Activated CD8-positive, alpha-beta T cell treated with anti-CD3 and anti-CD28 coated beads, Interleukin-2, amount 10 ng/mL, durations not matched to agents 7 days and 5 days (primary cell): ENCODE results near the gene CHRDL1. TPM values are rescaled to one million over a fixed set of nuclear protein-coding genes. Genes with fewer than 3 reads are reported as not detected.
"Not testable (repeated sequence)": the region's sequence is repeated elsewhere in the genome, so short reads cannot be mapped to it uniquely, and the experiment has no call there.

Experiments used
- ATAC-seq: fragments of 150-1000 bp; cut with Tn5 transposase; one replicate; pipeline ENCODE4 v1.10.0; 2021; ENCODE audit warnings: moderate library complexity
- CTCF ChIA-PET: fragments of 350-600 bp; sonication (Branson Sonifier 250); formaldehyde crosslinking; loops from one replicate; lab custom pipeline; 2021; ENCODE audit warnings: antibody characterized with exemption; lab: Charles Lee
- POLR2A ChIA-PET: fragments of 350-600 bp; sonication (Branson Sonifier 250); formaldehyde crosslinking; loops from one replicate; lab custom pipeline; 2021; ENCODE audit warnings: antibody characterized with exemption; lab: Charles Lee
- DNase-seq: peaks from one replicate; pipeline ENCODE4 v3.0.0-alpha.2; 2020
- H3K27ac Mint-ChIP-seq: one replicate; pipeline ENCODE4 v1.8.0; 2021; ENCODE audit warnings: mild to moderate bottlenecking, mixed read lengths
- H3K27me3 Mint-ChIP-seq: one replicate; pipeline ENCODE4 v1.8.0; 2021; ENCODE audit warnings: low read depth, mixed read lengths
- H3K36me3 Mint-ChIP-seq: one replicate; pipeline ENCODE4 v1.8.0; 2021; ENCODE audit warnings: low read depth, mixed read lengths
- H3K4me1 Mint-ChIP-seq: one replicate; pipeline ENCODE4 v1.8.0; 2021; ENCODE audit warnings: low read depth, mixed read lengths
- H3K4me3 Mint-ChIP-seq: one replicate; pipeline ENCODE4 v1.8.0; 2021; ENCODE audit warnings: mild to moderate bottlenecking, mixed read lengths
- H3K9me3 Mint-ChIP-seq: one replicate; pipeline ENCODE4 v1.8.0; 2022; ENCODE audit warnings: mixed read lengths; ENCODE audit not compliant: insufficient read depth
- total RNA-seq, 2 experiments: library from RNA; stranded (reverse); gene quantifications; one replicate each; pipeline ENCODE4 v1.2.3, GENCODE V29; 2021

CHRDL1 gene, protein sequence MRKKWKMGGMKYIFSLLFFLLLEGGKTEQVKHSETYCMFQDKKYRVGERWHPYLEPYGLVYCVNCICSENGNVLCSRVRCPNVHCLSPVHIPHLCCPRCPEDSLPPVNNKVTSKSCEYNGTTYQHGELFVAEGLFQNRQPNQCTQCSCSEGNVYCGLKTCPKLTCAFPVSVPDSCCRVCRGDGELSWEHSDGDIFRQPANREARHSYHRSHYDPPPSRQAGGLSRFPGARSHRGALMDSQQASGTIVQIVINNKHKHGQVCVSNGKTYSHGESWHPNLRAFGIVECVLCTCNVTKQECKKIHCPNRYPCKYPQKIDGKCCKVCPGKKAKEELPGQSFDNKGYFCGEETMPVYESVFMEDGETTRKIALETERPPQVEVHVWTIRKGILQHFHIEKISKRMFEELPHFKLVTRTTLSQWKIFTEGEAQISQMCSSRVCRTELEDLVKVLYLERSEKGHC
- total RNA-seq, result not detected

DNA sequence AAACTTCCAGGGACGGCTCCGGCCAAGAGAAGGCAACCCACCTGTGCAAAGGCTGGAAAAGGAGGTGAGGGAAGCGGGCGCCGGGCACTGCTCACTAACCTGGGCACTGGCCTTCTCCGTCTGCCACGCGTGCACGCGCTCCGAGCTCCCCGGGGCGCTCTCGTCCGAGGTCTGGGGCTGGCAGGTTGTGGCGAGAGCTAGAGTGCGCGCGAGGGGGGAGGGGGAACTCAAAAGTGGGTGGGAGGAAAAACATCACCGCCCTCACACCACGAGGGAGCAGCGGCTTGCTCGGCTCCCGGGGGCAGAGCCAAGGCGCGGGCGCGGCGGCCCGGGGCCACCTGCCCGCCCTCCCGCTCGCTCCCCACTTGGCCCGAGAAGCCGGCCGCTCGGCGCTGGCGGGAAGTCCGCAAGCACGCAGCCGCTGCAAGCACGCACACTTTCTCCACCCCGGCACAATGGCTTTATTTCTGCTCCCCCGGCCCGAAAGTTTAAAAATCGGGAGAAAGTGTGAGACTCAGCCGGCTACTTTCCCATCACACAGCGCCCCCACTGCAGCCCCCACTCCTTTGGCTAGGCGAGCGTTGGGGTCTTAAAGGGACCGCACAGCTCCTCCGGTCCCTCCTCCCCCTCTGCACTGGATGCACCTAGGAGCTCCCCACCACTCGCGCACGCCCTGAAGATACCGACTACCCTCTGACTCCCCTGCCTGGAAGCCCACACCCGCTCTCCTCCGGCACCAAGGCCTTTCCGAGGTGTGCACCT lies at the start of gene CHRDL1:
Gene CHRDL1, minus strand, starts transcription at position 173 of the 762 bp plus-strand sequence. CDS start 3,636 bp downstream, outside the sequence.
- H3K9me3 Mint-ChIP-seq, result no peaks in the 10 kb centered on the region
- DNase-seq, result peak; percentile 20
- H3K4me1 Mint-ChIP-seq, result no peaks in the 10 kb centered on the region
- ChIA-PET POLR2A (no interaction called here), CTCF (no interaction called here)
- peaks cover 9% of the 10 kb centered on the region for H3K27me3 Mint-ChIP-seq
- H3K27ac Mint-ChIP-seq, result no peak within 1 kb of the TSS
- peak; percentile 30 for ATAC-seq
- no peaks in the 10 kb centered on the region for H3K36me3 Mint-ChIP-seq
- H3K4me3 Mint-ChIP-seq, result peak within 1 kb of the TSS; percentile 34

DNA sequence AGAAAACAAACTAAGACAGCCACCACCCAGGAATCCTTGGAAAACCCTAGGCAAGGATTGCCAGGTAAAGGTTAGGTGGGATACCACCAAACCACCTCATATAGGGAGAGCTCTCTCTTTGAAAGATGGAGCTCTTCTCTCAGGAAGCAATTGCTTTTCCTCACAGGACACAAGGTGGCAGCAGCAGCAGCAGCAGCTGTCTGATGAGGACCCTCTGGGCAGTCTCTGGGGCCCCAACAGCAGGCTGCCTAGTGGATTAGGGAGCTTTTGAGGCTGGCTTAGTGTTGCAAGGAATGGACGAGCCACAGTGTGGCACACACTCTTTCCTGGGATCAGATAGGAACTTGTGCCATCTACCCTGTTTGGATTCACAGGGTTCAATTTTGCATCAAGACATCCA lies 41.4 kb upstream of the CHRDL1 start:
- Mint-ChIP-seq H3K4me3 (no peak overlapping the region), H3K27ac (no peak overlapping the region), H3K9me3 (no peaks in the 10 kb centered on the region), H3K36me3 (no peaks in the 10 kb centered on the region), H3K27me3 (peaks cover 3% of the 10 kb centered on the region), H3K4me1 (no peaks in the 10 kb centered on the region)
- no peak for ATAC-seq
- CTCF ChIA-PET, result interaction anchor here (1.0 kb wide), 1 partner anchor 10 kb away, joined by 4 read pairs; no protein-coding TSS in a partner anchor
- POLR2A ChIA-PET, result no interaction called here
- no peak for DNase-seq

DNA sequence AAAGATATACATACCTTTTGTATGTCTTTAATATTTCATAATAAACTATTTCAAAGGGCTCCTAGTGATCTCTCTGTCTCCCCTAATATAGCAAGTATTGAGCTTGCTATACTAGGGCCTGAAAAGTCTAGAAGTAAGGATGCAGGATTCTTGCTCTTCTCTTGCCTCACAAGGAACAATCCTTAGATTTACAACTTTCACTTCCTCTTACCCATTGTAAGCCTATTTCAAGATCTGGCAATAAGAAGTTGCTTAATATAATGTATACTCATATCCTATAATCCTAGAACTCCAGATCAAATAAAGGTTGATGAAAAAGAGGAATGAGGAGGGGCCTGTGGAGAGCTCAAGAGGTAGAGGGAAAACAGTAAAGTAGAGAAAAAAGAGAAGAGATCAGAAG lies 40.8 kb upstream of the CHRDL1 start:
- Mint-ChIP-seq H3K4me1 (no peaks in the 10 kb centered on the region), H3K4me3 (no peak overlapping the region), H3K27ac (no peak overlapping the region), H3K36me3 (no peaks in the 10 kb centered on the region), H3K9me3 (no peaks in the 10 kb centered on the region), H3K27me3 (peaks cover 3% of the 10 kb centered on the region)
- DNase-seq (no peak), ATAC-seq (no peak)
- CTCF ChIA-PET, result no interaction called here
- POLR2A ChIA-PET, result interaction anchor here (0.7 kb wide), 1 partner anchor 28 kb away, joined by 3 read pairs; no protein-coding TSS in a partner anchor

DNA sequence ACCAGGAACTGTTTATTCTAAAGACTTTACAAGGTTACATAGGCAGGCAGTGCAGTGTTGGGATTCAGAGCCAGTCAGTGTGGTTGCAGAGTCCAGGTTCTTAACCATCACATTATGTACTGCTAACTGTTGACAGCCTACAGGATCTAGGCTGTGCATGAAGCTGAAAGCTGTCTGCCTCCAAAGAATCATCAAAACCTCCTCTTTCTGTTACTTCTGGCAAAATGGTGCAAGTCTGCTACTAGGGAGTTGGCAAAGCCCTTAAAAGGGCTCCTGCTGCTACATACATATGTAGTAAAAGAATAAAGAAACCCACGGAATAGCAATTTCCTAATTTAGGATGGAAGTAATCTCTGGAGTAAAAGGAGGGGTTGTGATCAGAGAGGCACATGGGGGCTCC lies 40.4 kb upstream of the CHRDL1 start:
- no peak overlapping the region for H3K27ac Mint-ChIP-seq
- ChIA-PET POLR2A (interaction anchor here (0.7 kb wide), 1 partner anchor 28 kb away, joined by 3 read pairs; no protein-coding TSS in a partner anchor), CTCF (no interaction called here)

DNA sequence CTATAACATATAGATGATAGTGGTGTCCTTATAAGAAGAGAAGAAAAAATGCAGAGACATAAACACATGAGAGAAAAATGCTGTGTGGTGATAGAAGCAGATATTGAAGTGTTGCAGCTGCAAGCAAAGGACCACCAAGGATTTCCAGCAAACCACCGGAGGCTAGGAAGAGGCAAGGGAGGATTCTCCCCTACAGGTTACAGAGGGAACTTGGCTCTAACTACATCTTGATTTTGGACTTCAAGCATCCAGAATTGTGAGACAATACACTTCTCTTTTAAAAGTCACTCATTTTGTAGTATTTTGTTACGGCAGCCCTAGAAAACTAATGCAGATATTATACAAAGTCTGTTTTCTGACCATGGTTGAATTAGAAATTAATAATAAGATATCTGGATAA lies 30.4 kb upstream of the CHRDL1 start:
- no peaks in the 10 kb centered on the region for H3K27me3 Mint-ChIP-seq
- DNase-seq, result no peak
- no peaks in the 10 kb centered on the region for H3K4me1 Mint-ChIP-seq
- POLR2A ChIA-PET, result no interaction called here
- no peak for ATAC-seq
- no peaks in the 10 kb centered on the region for H3K9me3 Mint-ChIP-seq
- CTCF ChIA-PET, result no interaction called here
- no peaks in the 10 kb centered on the region for H3K36me3 Mint-ChIP-seq
- H3K27ac Mint-ChIP-seq, result no peak overlapping the region
- no peak overlapping the region for H3K4me3 Mint-ChIP-seq

More for the DNA sequence above, 40.4 kb upstream of the CHRDL1 start:
- ATAC-seq (no peak), DNase-seq (no peak)
- Mint-ChIP-seq H3K4me1 (no peaks in the 10 kb centered on the region), H3K27me3 (peaks cover 3% of the 10 kb centered on the region), H3K4me3 (no peak overlapping the region), H3K36me3 (no peaks in the 10 kb centered on the region), H3K9me3 (no peaks in the 10 kb centered on the region)

DNA sequence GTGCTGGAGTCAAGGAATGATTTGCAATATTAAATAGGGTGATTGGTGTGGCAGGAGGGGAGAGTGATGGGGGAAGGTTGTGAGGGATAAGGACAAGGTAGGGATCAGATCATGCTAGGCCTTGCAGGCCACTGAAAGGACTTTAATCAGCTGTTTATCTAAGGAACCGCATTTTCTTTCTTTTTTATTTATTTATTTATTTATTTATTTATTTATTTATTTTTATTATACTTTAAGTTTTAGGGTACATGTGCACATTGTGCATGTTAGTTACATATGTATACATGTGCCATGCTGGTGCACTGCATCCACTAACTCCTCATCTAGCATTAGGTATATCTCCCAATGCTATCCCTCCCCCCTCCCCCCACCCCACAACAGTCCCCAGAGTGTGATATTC lies 20.9 kb upstream of the CHRDL1 start:
- H3K27me3 Mint-ChIP-seq, ATAC-seq, POLR2A ChIA-PET, CTCF ChIA-PET, H3K27ac Mint-ChIP-seq, H3K4me3 Mint-ChIP-seq, H3K4me1 Mint-ChIP-seq, H3K9me3 Mint-ChIP-seq, H3K36me3 Mint-ChIP-seq, DNase-seq: not testable (repeated sequence)

DNA sequence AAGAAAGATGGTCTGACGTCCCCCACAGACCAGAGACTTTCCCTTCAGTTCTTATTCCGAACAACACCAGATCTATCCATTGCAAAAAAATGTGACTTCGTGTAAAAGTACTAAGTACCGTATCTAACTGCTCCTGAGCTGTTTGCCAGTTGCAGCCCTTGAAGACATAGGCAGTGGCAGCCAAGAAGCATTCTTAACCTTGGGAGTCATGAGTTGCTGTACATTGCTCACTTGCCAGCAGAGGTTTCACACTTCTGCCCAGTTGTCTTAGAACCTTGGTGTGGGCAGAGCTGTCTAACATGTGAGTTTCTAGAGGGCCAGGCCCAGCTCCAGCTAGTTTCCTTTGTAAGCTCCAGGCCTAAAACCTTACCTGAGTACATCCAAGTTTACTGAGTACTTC lies 10.5 kb upstream of the CHRDL1 start:
- H3K4me3 Mint-ChIP-seq, result no peak overlapping the region
- no peak for DNase-seq
- H3K9me3 Mint-ChIP-seq, result no peaks in the 10 kb centered on the region
- ATAC-seq, result no peak
- no peaks in the 10 kb centered on the region for H3K36me3 Mint-ChIP-seq
- H3K27me3 Mint-ChIP-seq, result no peaks in the 10 kb centered on the region
- POLR2A ChIA-PET, result no interaction called here
- no peak overlapping the region for H3K27ac Mint-ChIP-seq
- CTCF ChIA-PET, result no interaction called here
- H3K4me1 Mint-ChIP-seq, result no peaks in the 10 kb centered on the region

DNA sequence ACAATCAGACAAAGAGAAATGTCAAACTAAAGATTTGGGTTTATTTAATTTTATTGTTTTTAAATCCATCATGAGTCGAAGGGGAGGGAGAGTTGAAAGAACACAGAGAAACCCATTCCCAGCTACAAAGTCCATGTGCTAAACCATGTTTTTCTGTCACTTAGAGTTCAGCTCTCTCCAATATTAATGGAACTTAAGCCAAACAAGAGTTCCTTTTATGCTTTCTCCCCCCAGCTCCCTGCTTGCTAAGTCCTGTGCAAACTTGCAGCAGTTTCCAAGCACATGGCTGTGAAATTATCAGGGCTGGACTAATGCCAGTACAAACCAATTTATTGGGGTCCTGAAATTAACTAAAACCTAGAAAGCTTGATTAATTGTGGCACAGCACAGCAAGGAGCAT lies 9.7 kb upstream of the CHRDL1 start:
- CTCF ChIA-PET, result no interaction called here
- DNase-seq (no peak), ATAC-seq (no peak)
- Mint-ChIP-seq H3K36me3 (no peaks in the 10 kb centered on the region), H3K9me3 (no peaks in the 10 kb centered on the region), H3K4me1 (no peaks in the 10 kb centered on the region), H3K27ac (no peak overlapping the region), H3K27me3 (no peaks in the 10 kb centered on the region), H3K4me3 (no peak overlapping the region)
- POLR2A ChIA-PET, result no interaction called here

DNA sequence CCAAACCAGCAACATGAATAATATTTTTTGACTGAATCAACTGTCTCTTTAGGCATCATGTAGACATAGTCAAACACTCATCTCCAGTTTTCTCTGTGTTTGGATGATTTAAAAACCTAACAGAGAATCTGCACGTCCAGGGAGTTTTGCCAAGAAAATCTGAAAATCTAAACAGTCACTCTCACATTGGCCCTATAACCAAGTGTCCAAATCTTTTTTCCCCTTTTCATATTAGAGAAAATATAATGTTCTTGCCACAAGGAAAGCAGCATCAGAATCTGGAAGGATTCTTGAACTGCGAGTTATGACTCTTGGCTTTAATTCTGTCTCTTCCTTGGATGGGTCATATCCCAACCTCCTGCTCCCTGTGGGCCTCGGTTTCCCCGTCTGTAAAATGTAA lies 8.8 kb upstream of the CHRDL1 start:
- Mint-ChIP-seq H3K4me1 (no peaks in the 10 kb centered on the region), H3K27ac (no peak overlapping the region), H3K36me3 (no peaks in the 10 kb centered on the region), H3K9me3 (no peaks in the 10 kb centered on the region), H3K27me3 (no peaks in the 10 kb centered on the region), H3K4me3 (no peak overlapping the region)
- POLR2A ChIA-PET, result no interaction called here
- DNase-seq (no peak), ATAC-seq (no peak)
- CTCF ChIA-PET, result no interaction called here

DNA sequence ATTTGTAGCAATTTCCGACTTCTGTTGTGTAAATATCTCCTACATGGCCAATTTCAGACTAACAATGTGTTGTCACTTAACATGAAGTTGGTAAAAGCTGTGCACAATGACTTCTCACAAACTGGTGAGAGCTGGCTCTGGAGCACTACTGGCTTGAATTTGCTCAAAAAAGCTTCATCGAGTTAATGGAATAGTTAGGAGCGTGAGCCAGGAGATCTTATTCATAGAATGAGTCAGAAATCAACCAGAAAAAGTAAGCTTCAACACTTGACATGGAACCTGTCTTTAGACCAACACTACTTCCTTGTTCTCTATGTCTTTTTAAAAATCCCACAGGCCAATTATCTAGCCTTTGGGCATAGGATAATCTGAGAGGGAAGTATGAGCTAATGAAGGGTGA lies 7.9 kb upstream of the CHRDL1 start:
- Mint-ChIP-seq H3K4me3 (no peak overlapping the region), H3K27ac (no peak overlapping the region)

DNA sequence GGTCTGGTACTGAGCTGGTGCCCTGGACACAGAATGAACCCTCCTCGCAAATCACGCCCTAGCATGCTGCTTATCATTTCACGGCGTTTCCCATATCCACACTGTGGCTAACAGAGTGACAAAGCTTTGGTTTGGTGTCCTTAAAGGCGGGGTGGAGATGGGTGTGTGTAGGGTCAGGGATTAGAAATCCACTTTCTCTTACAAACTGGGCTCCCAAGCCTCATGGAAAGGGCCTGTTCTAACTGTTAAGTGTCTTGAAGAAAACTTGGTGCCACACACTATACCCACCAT lies 735 bp upstream of the CHRDL1 start:
- POLR2A ChIA-PET, result no interaction called here

More for the DNA sequence above, 7.9 kb upstream of the CHRDL1 start:
- ChIA-PET POLR2A (no interaction called here), CTCF (no interaction called here)
- Mint-ChIP-seq H3K27me3 (peaks cover under 1% of the 10 kb centered on the region), H3K9me3 (no peaks in the 10 kb centered on the region), H3K36me3 (no peaks in the 10 kb centered on the region), H3K4me1 (no peaks in the 10 kb centered on the region)
- ATAC-seq (no peak), DNase-seq (no peak)

DNA sequence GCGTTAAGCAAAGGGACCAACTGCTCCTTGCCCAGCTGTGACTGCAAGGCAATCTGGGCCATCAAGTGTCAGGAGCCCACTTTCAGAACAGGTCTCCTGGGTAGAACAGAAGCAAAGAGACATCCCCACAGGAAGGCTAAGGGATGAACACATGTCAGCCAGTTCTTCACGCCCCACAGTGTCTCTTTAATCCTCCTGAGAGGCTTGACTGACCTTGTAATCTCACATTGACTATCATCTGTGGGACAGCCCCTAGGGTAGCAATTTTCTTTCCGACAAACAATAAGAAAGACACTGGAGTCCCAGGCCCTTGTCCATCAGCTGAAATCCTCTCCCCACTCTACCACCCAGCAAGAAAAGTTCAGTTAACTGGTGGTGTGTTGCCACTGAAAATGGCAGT lies 1.0 kb downstream of the CHRDL1 start:
- no peaks in the 10 kb centered on the region for H3K36me3 Mint-ChIP-seq
- no peak overlapping the region for H3K27ac Mint-ChIP-seq
- no peaks in the 10 kb centered on the region for H3K9me3 Mint-ChIP-seq

More for the DNA sequence above, 735 bp upstream of the CHRDL1 start:
- H3K4me3 Mint-ChIP-seq, result peak overlapping the region; percentile 34
- H3K9me3 Mint-ChIP-seq, result no peaks in the 10 kb centered on the region
- CTCF ChIA-PET, result no interaction called here
- no peak for ATAC-seq
- no peak overlapping the region for H3K27ac Mint-ChIP-seq
- no peaks in the 10 kb centered on the region for H3K36me3 Mint-ChIP-seq
- H3K27me3 Mint-ChIP-seq, result peaks cover 8% of the 10 kb centered on the region
- no peak for DNase-seq
- H3K4me1 Mint-ChIP-seq, result no peaks in the 10 kb centered on the region

More for the DNA sequence above, 1.0 kb downstream of the CHRDL1 start:
- H3K4me3 Mint-ChIP-seq, result no peak overlapping the region
- H3K27me3 Mint-ChIP-seq, result peaks cover 10% of the 10 kb centered on the region
- ATAC-seq (no peak), DNase-seq (no peak)
- CTCF ChIA-PET, result no interaction called here
- POLR2A ChIA-PET, result no interaction called here
- no peaks in the 10 kb centered on the region for H3K4me1 Mint-ChIP-seq
